ENCODE measurements around the gene TOR1AIP2. TPM values are rescaled to one million over a fixed set of nuclear protein-coding genes. Genes with fewer than 3 reads are reported as not detected.

TOR1AIP2 gene
- total RNA-seq, 1 donor, result 141 TPM

DNA sequence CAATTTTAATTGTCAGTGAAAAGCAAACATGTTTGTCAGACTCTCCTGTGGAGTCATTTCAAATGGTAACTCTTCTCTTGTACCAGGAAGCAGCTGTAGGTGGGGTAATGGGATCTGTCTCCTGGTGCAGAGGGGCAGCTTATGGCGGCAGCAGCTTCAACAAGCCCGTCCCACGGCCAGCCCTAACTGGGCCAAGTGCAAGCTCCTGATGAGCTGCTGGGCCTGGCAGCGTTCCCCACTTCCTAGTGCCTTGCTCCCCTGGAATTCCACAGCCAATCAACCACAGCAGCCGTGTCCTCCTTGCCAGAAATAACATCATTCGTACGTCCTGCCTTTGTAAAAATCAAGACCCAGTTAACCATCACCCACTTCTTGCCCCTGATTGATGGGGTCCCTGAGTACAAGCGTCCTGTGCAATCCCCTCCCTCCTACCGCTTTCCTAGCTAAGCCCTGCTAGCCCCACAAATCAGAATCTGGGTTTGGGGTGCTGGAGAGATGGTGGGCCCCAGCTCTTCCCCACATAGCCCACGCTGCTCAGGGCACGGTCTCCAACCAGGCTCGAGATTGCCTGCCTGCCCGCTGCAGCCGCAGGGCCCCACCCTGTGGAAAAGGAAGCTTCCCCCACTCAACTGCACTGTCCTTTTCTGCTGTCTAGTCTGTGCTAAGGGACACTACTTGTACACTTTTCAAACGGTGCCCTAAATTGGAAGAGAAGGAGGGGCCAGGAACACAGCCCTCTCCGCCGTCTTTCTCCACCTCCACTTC, 61.2 kb downstream of the TOR1AIP2 start:
- TF ChIP-seq, protein P1, sequence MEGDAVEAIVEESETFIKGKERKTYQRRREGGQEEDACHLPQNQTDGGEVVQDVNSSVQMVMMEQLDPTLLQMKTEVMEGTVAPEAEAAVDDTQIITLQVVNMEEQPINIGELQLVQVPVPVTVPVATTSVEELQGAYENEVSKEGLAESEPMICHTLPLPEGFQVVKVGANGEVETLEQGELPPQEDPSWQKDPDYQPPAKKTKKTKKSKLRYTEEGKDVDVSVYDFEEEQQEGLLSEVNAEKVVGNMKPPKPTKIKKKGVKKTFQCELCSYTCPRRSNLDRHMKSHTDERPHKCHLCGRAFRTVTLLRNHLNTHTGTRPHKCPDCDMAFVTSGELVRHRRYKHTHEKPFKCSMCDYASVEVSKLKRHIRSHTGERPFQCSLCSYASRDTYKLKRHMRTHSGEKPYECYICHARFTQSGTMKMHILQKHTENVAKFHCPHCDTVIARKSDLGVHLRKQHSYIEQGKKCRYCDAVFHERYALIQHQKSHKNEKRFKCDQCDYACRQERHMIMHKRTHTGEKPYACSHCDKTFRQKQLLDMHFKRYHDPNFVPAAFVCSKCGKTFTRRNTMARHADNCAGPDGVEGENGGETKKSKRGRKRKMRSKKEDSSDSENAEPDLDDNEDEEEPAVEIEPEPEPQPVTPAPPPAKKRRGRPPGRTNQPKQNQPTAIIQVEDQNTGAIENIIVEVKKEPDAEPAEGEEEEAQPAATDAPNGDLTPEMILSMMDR (IDR thresholded peaks at IDR 0.05; ENCODE audit: insufficient read depth, low read length), result no peak
- H3K4me3 ChIP-seq (ENCODE audit: low read depth, low read length), result no peak overlapping the region
- DNase-seq (ENCODE audit: low read depth), result peak; percentile 44

DNA sequence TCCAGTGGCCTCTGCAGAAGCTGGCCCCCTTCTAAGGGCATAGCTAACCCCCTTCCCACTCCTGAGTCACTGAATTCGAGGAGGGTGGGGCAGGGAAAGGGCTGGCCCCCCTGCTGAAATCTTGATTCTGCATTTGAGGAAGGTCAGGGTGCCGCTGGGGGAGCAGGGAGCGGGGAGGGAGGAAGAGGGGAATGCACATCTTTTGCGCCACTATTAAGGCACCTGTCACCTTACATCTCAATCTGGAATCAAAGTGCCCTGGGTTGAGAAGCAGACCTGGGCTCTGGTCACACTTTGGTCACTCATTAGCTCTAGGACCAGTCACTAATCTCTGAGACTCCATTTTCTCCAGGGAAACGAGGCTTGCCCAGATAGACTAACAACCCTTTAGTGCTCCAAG, 62.0 kb downstream of the TOR1AIP2 start:
- TF ChIP-seq, protein P1 (IDR thresholded peaks at IDR 0.05; ENCODE audit: insufficient read depth, low read length), result no peak
- DNase-seq (ENCODE audit: low read depth), result no peak
- no peak overlapping the region for H3K4me3 ChIP-seq (ENCODE audit: low read depth, low read length)

DNA sequence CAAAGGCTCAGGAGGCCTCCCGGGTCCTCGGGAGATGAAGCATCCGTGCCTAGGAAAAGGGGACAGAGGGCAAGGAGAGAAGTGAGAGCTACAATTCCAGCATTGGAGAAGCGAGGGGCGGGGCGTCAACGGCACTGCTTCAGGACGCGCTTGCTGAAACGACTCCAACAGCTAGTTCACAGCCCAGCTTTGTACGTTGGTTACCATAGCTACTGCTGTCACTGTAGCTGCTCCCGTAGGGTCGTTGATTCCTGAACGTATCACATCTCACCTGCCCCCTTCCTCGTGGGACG, 63.1 kb downstream of the TOR1AIP2 start:
- DNase-seq (ENCODE audit: low read depth), result no peak
- TF ChIP-seq, protein P1 (IDR thresholded peaks at IDR 0.05; ENCODE audit: insufficient read depth, low read length), result no peak

DNA sequence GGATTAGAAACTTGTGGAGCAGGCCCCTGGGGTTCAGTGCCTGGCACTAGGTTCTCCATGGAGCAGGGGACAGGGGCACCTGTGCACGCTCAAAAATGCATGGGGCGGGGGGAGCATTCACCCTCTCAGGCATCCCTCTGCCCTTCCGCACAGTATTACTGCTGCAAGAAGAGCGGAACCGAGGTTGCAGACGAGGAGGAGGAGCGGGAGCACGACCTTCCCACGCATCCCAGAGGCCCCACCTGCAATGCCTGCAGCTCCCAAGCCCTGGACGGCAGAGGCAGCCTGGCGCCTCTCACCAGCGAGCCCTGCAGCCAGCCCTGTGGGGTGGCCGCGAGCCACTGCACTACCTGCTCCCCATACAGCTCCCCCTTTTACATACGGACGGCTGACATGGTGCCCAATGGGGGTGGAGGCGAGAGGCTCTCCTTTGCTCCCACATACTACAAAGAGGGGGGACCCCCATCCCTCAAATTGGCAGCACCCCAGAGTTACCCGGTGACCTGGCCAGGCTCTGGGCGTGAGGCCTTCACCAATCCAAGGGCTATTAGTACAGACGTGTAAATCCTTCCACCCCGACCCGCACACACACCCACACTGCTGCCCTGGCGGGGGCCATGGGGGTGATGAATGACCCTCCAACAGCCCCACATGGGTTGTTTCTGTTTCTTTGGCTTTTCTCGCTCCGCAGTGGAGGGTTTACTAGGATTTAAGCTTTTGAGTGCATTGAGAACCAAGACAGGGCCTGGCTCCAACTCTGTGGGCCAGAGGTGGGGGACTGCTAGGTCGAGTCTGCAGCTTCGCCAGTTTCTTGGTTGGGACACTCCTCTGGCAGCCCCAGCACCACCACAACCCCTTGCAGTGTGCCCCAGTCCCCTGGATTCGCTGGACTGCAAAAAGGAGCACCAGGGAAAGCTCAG, 63.7 kb downstream of the TOR1AIP2 start:
- DNase-seq (ENCODE audit: low read depth), result no peak
- TF ChIP-seq, protein P1 (IDR thresholded peaks at IDR 0.05; ENCODE audit: insufficient read depth, low read length), result no peak
- peak overlapping the region; percentile 63 for H3K4me3 ChIP-seq (ENCODE audit: low read depth, low read length)

More for the DNA sequence above, 63.1 kb downstream of the TOR1AIP2 start:
- H3K4me3 ChIP-seq (ENCODE audit: low read depth, low read length), result peak overlapping the region; percentile 63

DNA sequence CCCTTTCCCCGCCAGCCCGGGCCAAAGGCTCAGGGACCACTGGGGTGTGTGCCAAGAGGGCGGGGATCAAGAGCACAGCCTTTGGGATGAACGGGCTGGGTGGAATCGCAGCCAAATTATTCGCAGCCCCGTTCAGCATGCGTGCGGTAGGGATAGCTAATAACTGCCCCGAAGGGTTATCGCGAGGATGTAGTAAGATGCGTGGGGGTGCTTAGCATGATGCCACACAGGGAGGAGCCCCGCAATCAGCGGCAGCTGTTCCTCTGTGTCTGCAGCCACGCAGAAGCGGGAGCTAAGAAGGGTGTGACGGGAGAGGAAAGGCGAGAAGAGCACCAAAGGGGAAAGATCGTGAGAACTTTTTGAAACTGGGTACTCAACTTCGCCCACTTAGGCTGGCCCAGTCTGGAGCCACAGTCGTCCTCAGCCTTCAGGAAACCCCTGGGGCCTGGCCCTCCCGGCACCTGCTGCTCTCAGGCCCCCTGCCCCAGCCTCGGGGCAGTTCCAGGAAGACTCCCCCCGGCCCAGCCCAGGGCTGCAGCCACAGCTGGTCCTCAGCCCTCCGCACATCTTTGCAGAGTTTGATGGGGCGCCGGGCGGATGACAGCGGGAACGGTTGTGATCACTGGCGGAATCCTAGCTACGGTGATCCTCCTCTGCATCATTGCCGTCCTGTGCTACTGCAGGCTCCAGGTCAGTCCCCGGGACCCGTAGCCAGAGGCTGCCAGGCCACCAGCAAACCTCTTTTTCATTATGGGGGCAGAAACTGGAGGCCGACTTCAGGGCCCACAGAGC, 64.9 kb downstream of the TOR1AIP2 start:
- TF ChIP-seq, protein P1 (IDR thresholded peaks at IDR 0.05; ENCODE audit: insufficient read depth, low read length), result no peak
- no peak for DNase-seq (ENCODE audit: low read depth)
- H3K4me3 ChIP-seq (ENCODE audit: low read depth, low read length), result no peak overlapping the region

DNA sequence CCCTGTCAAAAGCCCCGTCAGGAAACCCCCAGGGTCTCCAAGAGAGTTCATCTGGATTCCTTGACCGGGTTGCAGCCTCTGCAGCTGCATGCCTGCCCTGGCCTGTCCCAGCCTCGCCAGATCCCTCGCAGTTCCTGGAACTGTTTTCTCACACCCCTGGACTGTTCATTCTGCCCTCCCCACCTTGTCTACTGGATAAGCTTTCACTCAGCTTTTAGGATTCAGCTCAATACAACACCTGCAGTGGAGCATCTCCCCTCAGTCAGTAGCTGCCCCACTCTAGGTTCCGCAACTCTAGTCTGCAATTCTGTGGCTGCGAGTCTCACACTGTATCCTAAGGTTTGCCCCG, 67.3 kb downstream of the TOR1AIP2 start:
- TF ChIP-seq, protein P1 (IDR thresholded peaks at IDR 0.05; ENCODE audit: insufficient read depth, low read length), result no peak
- DNase-seq (ENCODE audit: low read depth), result no peak

More for the DNA sequence above, 67.3 kb downstream of the TOR1AIP2 start:
- H3K4me3 ChIP-seq (ENCODE audit: low read depth, low read length), result no peak overlapping the region
